OCI-LY3 (cell line): ENCODE data around the gene PHKA1.

Source experiments
- H2AFZ ChIP-seq: fragments of 200-600, 300-600 bp; shearing (Covaris generic); 2 replicates; pipeline ENCODE4 v1.6.0; 2014; ENCODE audit warnings: antibody characterized with exemption, low read depth, low read length
- H3K27ac ChIP-seq: fragments of 200-600, 300-600 bp; sonication (generic); 2 replicates; pipeline ENCODE4 v1.5.1; 2014; ENCODE audit warnings: mild to moderate bottlenecking, low read length, moderate library complexity, mixed read lengths
- H3K27me3 ChIP-seq: fragments of 200-600, 300-600 bp; sonication (generic); 2 replicates; pipeline ENCODE4 v1.6.1; 2014; ENCODE audit warnings: low read depth, low read length, mixed read lengths
- H3K36me3 ChIP-seq: fragments of 200-600, 300-600 bp; sonication (generic); replicated peaks from 2 replicates; pipeline ENCODE3; 2014; ENCODE audit warnings: low read depth, low read length, mixed read lengths
- H3K4me1 ChIP-seq: fragments of 300-600, 200-600 bp; sonication (generic); 2 replicates; pipeline ENCODE4 v1.6.1; 2014; ENCODE audit warnings: low read length, mixed read lengths
- H3K4me2 ChIP-seq: fragments of 200-600, 300-600 bp; sonication (generic); 2 replicates; pipeline ENCODE4 v1.6.1; 2014; ENCODE audit warnings: low read length, mixed read lengths
- H3K4me3 ChIP-seq: fragments of 300-600, 200-600 bp; sonication (generic); 2 replicates; pipeline ENCODE4 v1.5.1; 2014; ENCODE audit warnings: antibody characterized with exemption, mild to moderate bottlenecking, low read length, moderate library complexity
- H3K79me2 ChIP-seq: fragments of 300-600, 200-600 bp; shearing (Covaris generic); 2 replicates; pipeline ENCODE4 v1.6.1; 2014; ENCODE audit warnings: mild to moderate bottlenecking, low read length, mixed read lengths
- H3K9ac ChIP-seq: fragments of 300-600, 200-600 bp; shearing (Covaris generic); 2 replicates; pipeline ENCODE4 v1.6.0; 2014; ENCODE audit warnings: mild to moderate bottlenecking, low read length, moderate library complexity
- H3K9me3 ChIP-seq: fragments of 200-600, 300-600 bp; shearing (Covaris generic); 2 replicates; pipeline ENCODE4 v1.6.1; 2014; ENCODE audit warnings: low read length, mixed read lengths; ENCODE audit not compliant: insufficient read depth
- H4K20me1 ChIP-seq: fragments of 200-600, 300-600 bp; sonication (generic); 2 replicates; pipeline ENCODE4 v1.6.1; 2016; ENCODE audit warnings: low read length, mixed read lengths; ENCODE audit not compliant: insufficient read depth
- CTCF ChIP-seq: fragments of 200-600, 300-600 bp; sonication (generic); IDR thresholded peaks from 2 replicates; pipeline ENCODE4 v1.5.1; 2014; ENCODE audit warnings: antibody characterized with exemption, low read length, low read depth
- EZH2phosphoT487 ChIP-seq: fragments of 200-600 bp; shearing (Covaris generic); IDR thresholded peaks from 2 replicates; pipeline ENCODE4 v1.6.1; 2018; ENCODE audit warnings: antibody characterized with exemption, mixed run types, low read depth

The PHKA1 gene

DNA sequence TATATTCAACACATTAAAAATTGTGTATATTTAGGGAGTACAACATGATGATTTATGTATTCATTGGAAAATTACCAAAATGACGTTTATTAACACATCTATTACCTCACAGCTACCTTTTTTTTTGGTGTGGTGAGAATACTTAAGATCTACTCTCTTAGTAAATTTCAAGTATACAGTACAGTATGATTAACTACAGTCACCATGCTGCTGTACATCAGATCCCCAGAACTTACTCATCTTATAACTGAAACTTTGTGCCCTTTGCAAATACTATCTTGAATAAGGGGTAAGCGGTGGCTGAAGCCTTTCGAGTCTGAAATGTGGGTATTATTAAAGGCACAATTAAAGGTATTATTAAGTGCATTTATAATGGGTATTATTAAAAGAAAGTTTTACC is 976 bp downstream of the PHKA1 start:
- TF ChIP-seq CTCF (no peak), EZH2phosphoT487 (no peak)
- no peak overlapping the region; the same call in 1 of the 2 replicates for H2AFZ ChIP-seq
- 0 out of 2 replicates have a peak, but pooled peaks cover 5% of the 10 kb centered on the region for H4K20me1 ChIP-seq
- no peaks in the 10 kb centered on the region for H3K27me3 ChIP-seq
- H3K4me1 ChIP-seq: peaks cover 15% of the 10 kb centered on the region
- peak overlapping the region; percentile 91 for H3K4me2 ChIP-seq
- H3K79me2 ChIP-seq: peaks cover 26% of the 10 kb centered on the region
- H3K36me3 ChIP-seq: peaks cover 3% of the 10 kb centered on the region
- H3K27ac ChIP-seq: peak overlapping the region; percentile 68
- peak overlapping the region; percentile 77 for H3K9ac ChIP-seq
- peak overlapping the region; percentile 87 for H3K4me3 ChIP-seq
- no peaks in the 10 kb centered on the region for H3K9me3 ChIP-seq

DNA sequence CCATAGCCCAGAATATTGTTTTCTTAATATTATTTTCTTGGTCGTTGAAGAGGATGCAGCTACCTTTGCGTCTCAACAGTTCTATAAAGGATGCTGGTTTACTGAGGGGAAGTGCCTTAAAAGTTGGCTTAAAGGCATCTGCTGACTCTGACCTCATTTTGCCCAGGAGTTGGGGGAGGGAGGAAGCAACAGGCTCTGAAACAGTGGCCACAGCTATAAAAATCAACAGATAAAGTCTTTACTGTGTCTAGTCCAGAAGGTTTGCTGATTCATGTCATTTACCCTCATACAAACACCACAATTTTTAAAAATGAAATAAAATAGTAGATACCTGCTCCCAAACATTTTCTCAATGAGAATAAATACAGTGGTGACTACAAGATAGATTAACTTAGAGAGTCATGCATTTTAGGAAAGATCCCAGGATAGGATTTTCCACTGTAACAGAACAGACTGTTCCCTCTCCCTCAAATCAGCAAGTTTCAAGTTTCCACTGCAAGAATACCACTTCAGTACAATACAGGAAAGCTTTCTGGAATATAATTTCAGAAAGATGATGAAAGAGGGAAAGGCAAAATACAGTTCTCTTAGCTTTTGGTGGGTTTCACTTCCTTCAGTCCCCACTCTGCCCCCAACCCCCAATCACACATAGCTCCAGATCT is 1.9 kb downstream of the PHKA1 start:
- no peak overlapping the region for H2AFZ ChIP-seq
- peak overlapping the region; percentile 91 for H3K4me2 ChIP-seq
- peak overlapping the region; percentile 68 for H3K27ac ChIP-seq
- H3K9me3 ChIP-seq: no peaks in the 10 kb centered on the region
- TF ChIP-seq CTCF (no peak), EZH2phosphoT487 (no peak)
- H3K4me1 ChIP-seq: peaks cover 15% of the 10 kb centered on the region
- peak overlapping the region; percentile 87 for H3K4me3 ChIP-seq
- peaks cover 4% of the 10 kb centered on the region for H3K36me3 ChIP-seq
- 0 out of 2 replicates have a peak, but pooled peaks cover 5% of the 10 kb centered on the region for H4K20me1 ChIP-seq
- no peaks in the 10 kb centered on the region for H3K27me3 ChIP-seq
- H3K9ac ChIP-seq: peak overlapping the region; percentile 77; the same call in 1 of the 2 replicates
- H3K79me2 ChIP-seq: peaks cover 26% of the 10 kb centered on the region

DNA sequence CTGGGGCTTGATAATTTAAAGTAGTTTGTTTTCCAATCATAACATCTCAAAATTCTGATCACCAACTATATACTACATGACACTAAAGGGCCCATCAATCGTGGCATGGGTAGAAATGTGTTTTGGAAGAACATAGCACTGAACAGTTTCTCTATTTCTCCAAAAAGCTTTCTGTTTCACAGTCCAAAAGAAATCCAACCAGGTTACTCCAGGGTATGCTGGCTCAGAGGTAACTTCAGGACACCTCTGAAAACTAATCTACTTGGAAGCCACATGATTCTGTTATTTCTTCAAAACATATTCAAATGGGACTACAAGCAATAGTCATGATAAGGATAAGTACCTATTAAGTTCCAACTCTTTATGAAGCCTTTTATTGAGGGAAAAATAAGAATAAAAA is 8.3 kb downstream of the PHKA1 start:
- H3K27me3 ChIP-seq: no peaks in the 10 kb centered on the region
- no peak overlapping the region for H3K4me2 ChIP-seq
- no peak overlapping the region for H3K9ac ChIP-seq
- H3K27ac ChIP-seq: no peak overlapping the region
- H3K4me1 ChIP-seq: no peaks in the 10 kb centered on the region
- no peaks in the 10 kb centered on the region for H3K79me2 ChIP-seq
- H3K4me3 ChIP-seq: no peak overlapping the region
- H4K20me1 ChIP-seq: no peaks in the 10 kb centered on the region
- peaks cover 12% of the 10 kb centered on the region for H3K36me3 ChIP-seq
- H3K9me3 ChIP-seq: no peaks in the 10 kb centered on the region
- no peak overlapping the region for H2AFZ ChIP-seq
- no peak for TF ChIP-seq CTCF
- TF ChIP-seq EZH2phosphoT487: no peak

DNA sequence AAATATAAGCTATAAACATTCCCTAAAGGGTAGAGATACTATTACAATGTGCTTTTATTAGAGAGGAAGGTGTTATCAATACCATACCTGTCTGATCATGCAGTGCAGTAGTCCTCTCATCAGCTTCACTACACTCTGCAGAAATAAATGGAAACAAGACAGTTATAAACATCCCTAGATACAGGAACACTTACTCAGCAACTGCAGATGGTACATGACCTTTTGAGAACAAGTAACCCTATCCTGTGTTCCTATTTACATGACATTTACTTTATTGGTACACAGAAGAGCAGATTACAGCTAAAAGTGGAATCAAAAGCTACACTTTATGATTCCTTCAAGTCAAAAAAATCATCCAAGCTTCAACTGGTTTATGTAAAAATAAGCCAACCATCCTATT is 9.0 kb downstream of the PHKA1 start:
- no peak overlapping the region for H2AFZ ChIP-seq
- H3K27ac ChIP-seq: no peak overlapping the region
- TF ChIP-seq EZH2phosphoT487: no peak
- TF ChIP-seq CTCF: no peak
- no peak overlapping the region for H3K9ac ChIP-seq
- H3K9me3 ChIP-seq: no peaks in the 10 kb centered on the region
- H3K79me2 ChIP-seq: no peaks in the 10 kb centered on the region
- H4K20me1 ChIP-seq: no peaks in the 10 kb centered on the region
- H3K4me1 ChIP-seq: no peaks in the 10 kb centered on the region
- no peak overlapping the region for H3K4me2 ChIP-seq
- no peak overlapping the region for H3K4me3 ChIP-seq
- H3K36me3 ChIP-seq: peaks cover 14% of the 10 kb centered on the region
- H3K27me3 ChIP-seq: no peaks in the 10 kb centered on the region
